H1 (cell line): ENCODE measurements around the gene TBX15. TPM values are rescaled to one million over a fixed set of nuclear protein-coding genes. Genes with fewer than 3 reads are reported as not detected.

Source experiments
- CTCF ChIA-PET: fragments of 300-600 bp; sonication (Branson Sonifier 250); formaldehyde crosslinking; loops from one replicate; lab custom pipeline; 2021; ENCODE audit not compliant: partially characterized antibody; lab: Charles Lee
- POLR2A ChIA-PET: fragments of 300-600 bp; sonication (Branson Sonifier 250); formaldehyde crosslinking; loops from one replicate; lab custom pipeline; 2021; ENCODE audit warnings: inconsistent platforms; ENCODE audit not compliant: partially characterized antibody; lab: Charles Lee
- DNase-seq, 2 experiments: peaks; one replicate each; pipeline versions ENCODE4 v3.0.0 to v3.0.0-alpha.2; 2010 to 2022; ENCODE audit warnings: low spot score in 2 of 2, low read depth in 1 of 2, mixed read lengths in 1 of 2
- FAIRE-seq: peaks from 2 replicates; lab custom pipeline; 2011; peaks lifted over from hg19 to GRCh38; lab: Jason Lieb, UNC
- H2AFZ ChIP-seq: 2 replicates; pipeline ENCODE4 v1.8.1; 2012; ENCODE audit warnings: low read length, inconsistent platforms
- H2AK5ac ChIP-seq: 2 replicates; pipeline ENCODE4 v1.6.1; 2013; ENCODE audit warnings: low read depth, low read length
- H2BK120ac ChIP-seq: replicated peaks from 2 replicates; pipeline ENCODE3; 2013; ENCODE audit warnings: low read depth, low read length, inconsistent platforms
- H2BK12ac ChIP-seq: 2 replicates; pipeline ENCODE4 v1.6.1; 2013; ENCODE audit warnings: low read depth, low read length
- H2BK15ac ChIP-seq: 2 replicates; pipeline ENCODE4 v1.6.1; 2013; ENCODE audit warnings: low read length
- H2BK20ac ChIP-seq: 2 replicates; pipeline ENCODE4 v1.6.1; 2013; ENCODE audit warnings: low read length
- H2BK5ac ChIP-seq: 2 replicates; pipeline ENCODE4 v1.6.1; 2013; ENCODE audit warnings: low read depth, low read length
- H3K14ac ChIP-seq: 2 replicates; pipeline ENCODE4 v1.6.1; 2013; ENCODE audit warnings: inconsistent platforms; ENCODE audit not compliant: insufficient read length
- H3K18ac ChIP-seq: 2 replicates; pipeline ENCODE4 v1.6.1; 2013; ENCODE audit warnings: low read length; ENCODE audit errors: extremely low read depth
- H3K23ac ChIP-seq: 2 replicates; pipeline ENCODE4 v1.6.1; 2013; ENCODE audit warnings: inconsistent platforms; ENCODE audit not compliant: insufficient read length
- H3K23me2 ChIP-seq: 2 replicates; pipeline ENCODE4 v1.6.1; 2013; ENCODE audit warnings: low read depth, low read length
- H3K27ac ChIP-seq: 2 replicates; pipeline ENCODE4 v1.6.1; 2011; ENCODE audit warnings: low read depth, low read length, inconsistent platforms
- H3K27me3 ChIP-seq, 4 experiments: replicated peaks in 1 of 4; 1 replicate in 1 of 4; 2 replicates in 3 of 4; pipeline versions ENCODE4 v1.6.1 to v1.8.1; 2011 to 2013; ENCODE audit warnings: low read length in 3 of 4, mild to moderate bottlenecking in 3 of 4, inconsistent platforms in 2 of 4, mixed read lengths in 2 of 4, moderate library complexity in 1 of 4; ENCODE audit not compliant: control insufficient read depth in 3 of 4, insufficient read depth in 3 of 4; ENCODE audit errors: extremely low read depth in 1 of 4
- H3K36me3 ChIP-seq, 4 experiments: 2 replicates each; pipeline versions ENCODE4 v1.6.1 to v1.8.1; 2011 to 2013; ENCODE audit warnings: mild to moderate bottlenecking in 4 of 4, low read length in 3 of 4, moderate library complexity in 2 of 4, control low read depth in 1 of 4, inconsistent platforms in 1 of 4; ENCODE audit not compliant: insufficient read depth in 4 of 4, control insufficient read depth in 2 of 4
- H3K4ac ChIP-seq: replicated peaks from 2 replicates; pipeline ENCODE3; 2013; ENCODE audit warnings: low read length, low read depth, mixed read lengths, inconsistent platforms; ENCODE audit not compliant: insufficient read length
- H3K4me1 ChIP-seq, 4 experiments: replicated peaks in 1 of 4; 1 replicate in 1 of 4; 2 replicates in 3 of 4; pipeline versions ENCODE4 v1.6.1 to v1.8.1; 2011 to 2013; ENCODE audit warnings: low read length in 3 of 4, inconsistent platforms in 2 of 4, mixed read lengths in 1 of 4; ENCODE audit not compliant: insufficient read depth in 4 of 4, control insufficient read depth in 3 of 4
- H3K4me2 ChIP-seq, 2 experiments: 2 replicates each; pipeline versions ENCODE4 v1.6.1 to v1.8.1; 2011 to 2013; ENCODE audit warnings: low read depth in 2 of 2, low read length in 2 of 2, control low read depth in 1 of 2, inconsistent platforms in 1 of 2, mild to moderate bottlenecking in 1 of 2; ENCODE audit not compliant: insufficient read depth in 1 of 2
- H3K4me3 ChIP-seq, 4 experiments: fragments of 200-600, 300-600 bp in 1 of 4; sonication (generic), shearing (Covaris generic), sonication (Bioruptor Twin) in 1 of 4; 2 replicates each; pipeline versions ENCODE4 v1.5.1 to v1.8.1; 2011 to 2016; ENCODE audit warnings: low read length in 4 of 4, low read depth in 3 of 4, control low read depth in 2 of 4, inconsistent platforms in 2 of 4, mild to moderate bottlenecking in 2 of 4, mixed read lengths in 1 of 4, moderate library complexity in 1 of 4; ENCODE audit not compliant: insufficient read depth in 2 of 4; ENCODE audit errors: extremely low read depth in 1 of 4
- H3K56ac ChIP-seq: replicated peaks from 2 replicates; pipeline ENCODE3; 2013; ENCODE audit warnings: low read depth, mild to moderate bottlenecking, mixed read lengths, low read length, inconsistent platforms; ENCODE audit not compliant: insufficient read length
- H3K79me1 ChIP-seq: 2 replicates; pipeline ENCODE4 v1.6.1; 2013; ENCODE audit warnings: low read depth, low read length, control low read depth
- H3K79me2 ChIP-seq, 2 experiments: 2 replicates each; pipeline versions ENCODE4 v1.6.1 to v1.8.1; 2012 to 2013; ENCODE audit warnings: low read length in 2 of 2, mild to moderate bottlenecking in 2 of 2, inconsistent platforms in 1 of 2; ENCODE audit not compliant: insufficient read depth in 2 of 2, control insufficient read depth in 1 of 2
- H3K9ac ChIP-seq, 4 experiments: replicated peaks in 1 of 4; 1 replicate in 1 of 4; 2 replicates in 3 of 4; pipeline versions ENCODE4 v1.6.1 to v1.8.1; 2011 to 2013; ENCODE audit warnings: low read depth in 3 of 4, low read length in 3 of 4, control low read depth in 2 of 4, mild to moderate bottlenecking in 2 of 4, moderate library complexity in 2 of 4, inconsistent platforms in 1 of 4; ENCODE audit errors: extremely low read depth in 1 of 4
- H3K9me3 ChIP-seq, 2 experiments: 2 replicates each; pipeline versions ENCODE4 v1.6.1 to v1.8.1; 2012 to 2013; ENCODE audit warnings: mild to moderate bottlenecking in 2 of 2, moderate library complexity in 2 of 2, control low read depth in 1 of 2, inconsistent platforms in 1 of 2, low read depth in 1 of 2, low read length in 1 of 2, mixed read lengths in 1 of 2; ENCODE audit not compliant: insufficient read depth in 2 of 2
- H4K20me1 ChIP-seq, 2 experiments: replicated peaks in 1 of 2; 2 replicates each; pipeline versions ENCODE3 to v1.8.1; 2011 to 2013; ENCODE audit warnings: inconsistent platforms in 2 of 2, low read length in 2 of 2, mild to moderate bottlenecking in 1 of 2; ENCODE audit not compliant: insufficient read depth in 2 of 2, control insufficient read depth in 1 of 2
- H4K5ac ChIP-seq: 2 replicates; pipeline ENCODE4 v1.6.1; 2013; ENCODE audit warnings: low read length, low read depth, mixed read lengths, inconsistent platforms; ENCODE audit not compliant: insufficient read length
- H4K8ac ChIP-seq: 2 replicates; pipeline ENCODE4 v1.8.0; 2013; ENCODE audit warnings: mild to moderate bottlenecking, moderate library complexity, low read length, inconsistent platforms; ENCODE audit not compliant: insufficient read depth; ENCODE audit errors: extremely low read depth
- H4K91ac ChIP-seq: replicated peaks from 2 replicates; pipeline ENCODE3; 2013; ENCODE audit warnings: low read length, mixed read lengths, inconsistent platforms; ENCODE audit not compliant: insufficient read length
- CBX5 ChIP-seq: fragments of 300-800, 300-1000 bp; sonication (generic); IDR thresholded peaks from 2 replicates; pipeline ENCODE4 v1.7.1; 2016; ENCODE audit warnings: antibody characterized with exemption, low read length, low read depth
- RXRA ChIP-seq: IDR thresholded peaks from 2 replicates; pipeline ENCODE4 v1.6.1; 2011; ENCODE audit warnings: low read depth, mild to moderate bottlenecking, low read length, moderate library complexity; ENCODE audit not compliant: insufficient read depth
- USF2 ChIP-seq: IDR thresholded peaks from 2 replicates; pipeline ENCODE4 v1.6.1; 2011; ENCODE audit warnings: low read length, improper control_type of control experiment
- WGBS, 2 experiments: shearing (Covaris generic) in 1 of 2; methylation state at CpG; one replicate each; pipeline versions ENCODE4 v1.1.6 to v1.1.7; 2013 to 2015; ENCODE audit warnings: low lambda C conversion rate in 2 of 2, mixed read lengths in 2 of 2, inconsistent platforms in 1 of 2, low coverage in 1 of 2, missing lambda C conversion rate in 1 of 2; ENCODE audit not compliant: insufficient replicate concordance in 2 of 2, insufficient coverage in 1 of 2, insufficient read length in 1 of 2; ENCODE audit errors: extremely low coverage in 1 of 2, missing lambda C conversion rate in 1 of 2; 5-methylcytosine and 5-hydroxymethylcytosine counted together
- polyA plus RNA-seq, 7 experiments: library from polyadenylated mRNA; depleted of rRNA in 3 of 7; stranded (reverse) in 5 of 7; unstranded in 2 of 7; fragments of >200 nt in 5 of 7; fragments of 200-250 nt in 2 of 7; gene quantifications; 1 replicate in 5 of 7; 2 replicates in 1 of 7; 4 replicates in 1 of 7; pipeline versions ENCODE4 v1.2.1 to v1.2.3, GENCODE V29; 2011 to 2013; ENCODE audit warnings: missing spikeins in 2 of 7, mixed read lengths in 2 of 7
- total RNA-seq: library from RNA; stranded (reverse); fragmentation: NEBNext Ultra II Directional; extraction: Animal tissue kit (Norgen Biotek cat#: 25700); gene quantifications from 2 replicates; pipeline ENCODE4 v1.2.1, GENCODE V29; 2021
- TF ChIP-seq, protein P1 (sequence below): IDR thresholded peaks from 2 replicates; pipeline ENCODE4 v1.6.1; 2012; ENCODE audit warnings: low read length, inconsistent platforms

The TBX15 gene
- total and polyA plus RNA-seq, 2 of the 8 experiments (the other 6 are each of a cell fraction or from before 2014, with no cell fraction given): 0.14 to 0.24 TPM

DNA sequence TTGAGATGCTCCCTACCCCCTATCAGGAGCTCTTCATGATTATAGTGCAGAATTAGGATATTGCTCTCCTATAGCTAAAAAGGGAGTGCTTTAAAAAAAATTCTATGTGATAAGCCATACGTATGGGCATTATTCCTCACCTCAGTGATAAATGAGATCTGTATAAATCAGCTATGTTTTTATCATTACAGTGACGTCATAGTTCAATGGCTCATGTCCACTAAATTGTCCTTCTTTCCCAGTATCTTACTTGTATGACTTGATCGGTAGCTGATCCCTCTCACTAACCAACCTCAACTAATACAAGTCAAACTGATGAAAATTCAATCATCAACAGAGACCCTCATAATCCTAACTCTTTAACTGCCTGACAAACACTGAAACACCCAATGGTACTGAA is 93.3 kb downstream of the TBX15 start:
- POLR2A ChIA-PET: interaction anchor here (1.4 kb wide), 1 partner anchor 21 kb away, joined by 3 read pairs; no protein-coding TSS in a partner anchor
- Histone ChIP-seq H4K8ac (no peak overlapping the region), H3K23me2 (no peaks in the 10 kb centered on the region), H3K9ac (no peak overlapping the region), H2BK15ac (no peak overlapping the region), H2BK12ac (no peak overlapping the region), H3K79me1 (no peaks in the 10 kb centered on the region), H3K4me1 (no peaks in the 10 kb centered on the region), H3K27ac (no peak overlapping the region), H2BK5ac (no peak overlapping the region)
- TF ChIP-seq USF2: no peak
- TF ChIP-seq RXRA: no peak
- TF ChIP-seq, protein P1, sequence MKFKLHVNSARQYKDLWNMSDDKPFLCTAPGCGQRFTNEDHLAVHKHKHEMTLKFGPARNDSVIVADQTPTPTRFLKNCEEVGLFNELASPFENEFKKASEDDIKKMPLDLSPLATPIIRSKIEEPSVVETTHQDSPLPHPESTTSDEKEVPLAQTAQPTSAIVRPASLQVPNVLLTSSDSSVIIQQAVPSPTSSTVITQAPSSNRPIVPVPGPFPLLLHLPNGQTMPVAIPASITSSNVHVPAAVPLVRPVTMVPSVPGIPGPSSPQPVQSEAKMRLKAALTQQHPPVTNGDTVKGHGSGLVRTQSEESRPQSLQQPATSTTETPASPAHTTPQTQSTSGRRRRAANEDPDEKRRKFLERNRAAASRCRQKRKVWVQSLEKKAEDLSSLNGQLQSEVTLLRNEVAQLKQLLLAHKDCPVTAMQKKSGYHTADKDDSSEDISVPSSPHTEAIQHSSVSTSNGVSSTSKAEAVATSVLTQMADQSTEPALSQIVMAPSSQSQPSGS: no peak
- no peak for TF ChIP-seq CBX5
- TF ChIP-seq, all 59 proteins: peak for 0
- no peak overlapping the region for H3K4me2 ChIP-seq
- no peak overlapping the region for H3K4ac ChIP-seq
- no peak overlapping the region for H3K23ac ChIP-seq
- no peaks in the 10 kb centered on the region for H3K36me3 ChIP-seq
- no peak overlapping the region for H2BK20ac ChIP-seq
- DNase-seq (no peak), FAIRE-seq (no peak)
- H2BK120ac ChIP-seq: no peak overlapping the region
- 92% methylated on average over 3 of the region's 3 CpGs; no CpG with 5 or more reads in 1 of the 2 experiments for WGBS, 2 experiments
- no peak overlapping the region for H2AK5ac ChIP-seq
- no peaks in the 10 kb centered on the region for H4K20me1 ChIP-seq
- no peak overlapping the region for H4K5ac ChIP-seq
- no peaks in the 10 kb centered on the region for H3K27me3 ChIP-seq
- no peak overlapping the region for H4K91ac ChIP-seq
- CTCF ChIA-PET: no interaction called here
- H3K4me3 ChIP-seq: no peak overlapping the region
- no peaks in the 10 kb centered on the region for H3K79me2 ChIP-seq
- no peak overlapping the region for H2AFZ ChIP-seq
- H3K9me3 ChIP-seq: no peaks in the 10 kb centered on the region
- no peak overlapping the region for H3K18ac ChIP-seq
- no peak overlapping the region for H3K56ac ChIP-seq
- H3K14ac ChIP-seq: no peak overlapping the region
